HG02938 (cell line): ENCODE measurements around the gene NACA2.
"Not testable (repeated sequence)": the region's sequence is repeated elsewhere in the genome, so short reads cannot be mapped to it uniquely, and the experiment has no call there.

Source experiments
- ATAC-seq: cut with Tn5 transposase; IDR thresholded peaks from one replicate; pipeline ENCODE4 v1.9.1; 2021; ENCODE audit warnings: mild to moderate bottlenecking, moderate library complexity; ENCODE audit not compliant: unreplicated experiment

NACA2 gene

DNA sequence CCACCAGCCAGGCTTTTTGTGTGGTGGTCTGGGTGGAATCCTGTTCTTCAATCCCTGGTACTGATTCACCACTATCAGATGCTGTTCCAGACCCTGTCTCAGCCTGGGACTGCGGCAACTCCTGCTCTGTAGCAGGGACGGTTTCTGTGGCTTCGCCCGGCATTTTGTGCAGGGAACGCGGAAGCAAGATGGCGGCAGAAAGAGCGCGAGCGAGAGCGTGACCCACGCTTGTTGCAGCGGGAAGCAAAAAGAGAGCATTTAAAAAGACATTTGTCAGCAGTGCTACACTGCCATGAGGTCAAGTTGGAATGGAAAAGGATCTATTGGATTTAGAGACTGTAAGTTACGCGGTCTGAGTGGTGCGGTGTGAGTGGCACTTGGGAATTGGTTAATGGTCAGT is at the start of gene NACA2:
NACA2 (minus strand) TSS at position 202 of the 400 bp plus-strand sequence; CDS start at position 163, 39 bp downstream.
- no peak for ATAC-seq

DNA sequence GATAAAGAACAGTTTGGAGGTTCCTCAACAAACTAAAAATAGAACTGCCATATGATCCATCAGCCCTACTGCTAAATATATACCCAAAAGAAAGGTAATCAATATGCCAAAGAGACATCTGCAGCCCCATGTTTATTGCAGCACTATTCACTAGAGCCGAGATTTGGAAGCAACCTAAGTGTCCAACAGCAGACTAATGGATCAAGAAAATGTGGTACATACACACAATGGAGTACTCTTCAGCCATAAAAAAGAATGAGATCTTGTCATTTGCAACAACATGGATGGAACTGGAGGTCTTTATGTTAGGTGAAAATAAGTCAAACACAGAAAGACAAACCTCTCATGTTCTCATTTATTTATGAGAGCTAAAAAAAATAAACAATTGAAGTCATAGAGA is 48.8 kb upstream of the NACA2 start:
- ATAC-seq: no peak

DNA sequence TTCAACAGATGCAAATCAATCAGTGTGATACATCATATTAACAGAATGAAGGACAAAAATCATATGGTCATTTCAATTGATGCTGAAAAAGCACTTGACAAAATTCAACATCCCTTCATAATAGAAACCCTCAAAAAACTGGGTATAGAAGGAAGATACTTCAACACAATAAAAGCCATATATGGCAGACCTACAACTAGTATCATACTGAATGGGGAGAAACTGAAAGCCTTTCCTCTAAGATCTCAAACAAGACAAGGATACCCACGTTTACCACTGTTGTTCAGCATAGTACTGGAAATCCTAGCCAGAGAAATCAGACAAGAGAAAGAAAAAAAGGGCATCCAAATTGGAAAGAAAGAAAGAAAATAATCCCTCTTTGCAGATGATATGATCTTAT is 47.1 kb upstream of the NACA2 start:
- no peak for ATAC-seq

DNA sequence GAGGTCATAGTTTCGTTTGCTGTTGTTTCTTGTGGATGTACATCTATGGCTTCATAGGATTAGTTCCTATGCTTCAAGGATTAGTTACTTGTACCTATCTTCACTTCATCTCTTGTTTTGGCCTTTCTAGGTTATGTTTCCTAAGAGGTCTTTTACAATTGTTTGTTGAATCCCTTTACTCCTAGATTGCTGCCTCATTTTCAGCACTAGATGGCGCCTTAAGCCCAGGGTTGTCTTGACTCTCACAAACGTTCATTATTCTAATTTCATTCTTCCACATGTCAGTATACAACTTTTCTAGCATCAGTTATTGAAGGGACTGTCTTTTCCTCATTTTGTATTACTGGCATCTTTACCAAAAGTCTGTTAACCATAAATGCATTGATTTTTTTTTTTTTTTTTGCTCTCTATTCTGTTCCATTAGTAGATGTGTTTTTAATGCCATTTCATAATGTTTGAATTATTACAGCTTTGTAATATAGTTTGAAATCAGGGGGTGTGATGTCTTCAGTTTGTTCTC is 45.0 kb upstream of the NACA2 start:
- ATAC-seq: no peak

DNA sequence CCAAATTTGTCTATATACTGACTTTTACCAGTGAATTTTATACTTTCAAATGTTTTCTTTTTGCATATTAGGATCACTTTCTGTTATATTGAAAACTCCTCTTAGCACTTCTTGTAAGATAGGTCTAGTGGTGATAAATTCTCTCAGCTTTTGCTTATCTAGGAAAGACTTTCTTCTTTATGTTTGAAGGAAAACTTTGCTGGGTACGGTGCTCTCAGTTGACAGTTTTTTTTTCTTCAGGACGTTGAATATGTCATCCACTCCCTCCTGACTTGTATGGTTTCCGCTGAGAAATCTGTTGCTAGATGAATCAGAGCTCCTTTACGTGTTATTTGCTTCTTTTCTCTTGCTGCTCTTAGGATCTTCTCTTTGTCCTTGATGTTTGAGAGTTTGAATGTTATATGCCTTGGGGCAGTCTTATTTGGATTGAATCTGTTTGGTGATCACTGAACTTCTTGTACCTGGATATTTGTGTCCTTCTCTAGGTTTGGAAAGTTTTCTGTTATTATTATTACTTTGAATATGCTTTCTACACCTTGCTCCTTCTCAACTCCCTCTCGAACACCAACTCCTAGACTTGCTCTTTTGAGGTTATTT is 44.0 kb upstream of the NACA2 start:
- ATAC-seq: no peak

DNA sequence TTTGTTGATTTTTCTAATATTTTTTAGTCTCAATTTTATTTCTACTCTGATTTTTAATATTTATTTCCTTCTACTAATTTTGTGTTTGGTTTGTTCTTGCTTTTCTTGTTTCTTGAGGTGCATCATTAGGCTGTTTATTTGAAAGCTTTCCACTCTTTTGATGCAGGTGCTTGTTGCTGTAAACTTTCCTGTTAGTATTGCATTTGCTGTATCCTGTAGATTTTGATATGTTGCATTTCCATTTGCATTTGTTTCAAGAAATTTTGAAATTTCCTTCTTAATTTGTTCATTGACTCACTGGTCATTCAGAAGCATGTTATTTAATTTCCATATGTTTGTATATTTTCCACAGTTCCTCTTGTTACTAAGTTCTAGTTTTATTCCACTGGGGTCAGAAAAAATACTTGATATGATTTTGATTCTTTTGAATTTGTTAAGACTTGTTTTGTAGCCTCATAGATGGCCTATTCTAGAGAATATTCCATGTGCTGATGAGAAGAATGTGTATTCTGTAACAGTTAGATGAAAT is 43.1 kb upstream of the NACA2 start:
- ATAC-seq: no peak

DNA sequence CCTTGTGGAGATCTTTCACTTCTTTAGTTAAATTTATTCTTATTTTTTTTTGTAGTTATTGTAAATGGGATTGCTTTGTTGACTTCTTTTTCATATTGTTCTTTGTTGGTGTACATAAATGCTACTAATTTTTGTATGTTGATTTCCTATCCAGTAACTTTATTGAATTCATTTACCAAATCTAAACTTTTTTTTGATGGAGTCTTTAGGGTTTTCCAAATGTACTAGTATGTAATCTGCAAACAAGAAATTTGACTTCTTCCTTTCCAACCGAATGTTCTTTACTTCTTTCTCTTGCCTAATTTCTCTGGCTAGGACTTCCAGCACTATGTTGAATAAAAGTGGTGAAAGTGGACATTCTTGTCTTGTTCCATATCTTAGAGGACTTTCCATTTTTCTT is 41.8 kb upstream of the NACA2 start:
- ATAC-seq: no peak

DNA sequence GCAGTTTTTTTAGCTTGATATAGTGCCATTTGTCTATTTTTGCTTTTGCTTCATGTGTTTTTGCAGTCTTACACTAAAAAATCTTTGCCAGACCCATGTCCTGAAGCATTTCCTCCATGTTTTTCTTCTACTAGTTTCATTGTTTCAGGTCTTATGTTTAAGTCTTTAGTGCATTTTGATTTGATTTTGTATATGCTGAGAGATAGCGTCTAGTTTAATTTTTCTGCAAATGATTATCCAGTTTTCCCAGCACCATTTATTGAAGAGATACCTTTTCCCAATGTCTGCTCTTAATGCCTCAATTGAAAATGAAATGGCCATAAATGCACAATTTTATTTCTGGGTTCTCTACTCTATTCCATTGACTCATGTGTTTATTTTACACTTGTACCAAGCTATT is 40.8 kb upstream of the NACA2 start:
- ATAC-seq: no peak

DNA sequence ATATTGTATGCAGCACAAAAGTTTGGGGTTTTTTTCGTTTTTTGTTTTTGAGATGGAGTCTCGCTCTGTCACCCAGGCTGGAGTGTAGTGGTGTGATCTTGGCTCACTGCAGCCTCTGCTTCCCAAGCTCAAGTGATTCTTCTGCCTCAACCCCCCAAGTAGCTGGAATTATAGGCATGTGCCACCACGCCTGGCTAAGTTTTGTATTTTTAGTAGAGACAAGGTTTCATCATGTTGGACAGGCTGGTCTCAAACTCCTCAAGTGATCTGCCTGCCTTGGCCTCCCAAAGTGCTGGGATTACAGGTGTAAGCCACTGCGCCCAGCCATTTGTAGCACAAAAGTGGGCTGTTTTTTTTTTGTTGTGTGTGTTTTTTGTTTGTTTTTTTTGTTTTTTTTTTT is 37.1 kb upstream of the NACA2 start:
- ATAC-seq: not testable (repeated sequence)

DNA sequence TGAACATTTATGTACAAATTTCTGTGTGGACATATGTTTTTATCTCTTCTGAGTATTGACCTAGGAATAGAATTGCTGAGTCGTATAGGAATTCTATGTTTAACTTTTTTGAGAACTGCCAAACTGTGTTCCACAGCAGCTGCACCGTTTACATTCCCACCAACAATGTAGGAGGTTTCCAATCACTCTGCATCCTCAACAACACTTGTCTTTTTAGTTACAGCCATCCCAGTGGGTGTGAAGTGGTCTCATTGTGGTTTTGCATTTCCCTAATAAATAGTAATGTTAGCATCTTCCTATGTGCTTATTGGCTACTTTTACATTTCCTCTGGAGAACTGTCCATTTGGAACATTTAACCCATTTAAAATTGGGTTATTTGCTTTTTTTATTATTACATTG is 36.6 kb upstream of the NACA2 start:
- no peak for ATAC-seq

DNA sequence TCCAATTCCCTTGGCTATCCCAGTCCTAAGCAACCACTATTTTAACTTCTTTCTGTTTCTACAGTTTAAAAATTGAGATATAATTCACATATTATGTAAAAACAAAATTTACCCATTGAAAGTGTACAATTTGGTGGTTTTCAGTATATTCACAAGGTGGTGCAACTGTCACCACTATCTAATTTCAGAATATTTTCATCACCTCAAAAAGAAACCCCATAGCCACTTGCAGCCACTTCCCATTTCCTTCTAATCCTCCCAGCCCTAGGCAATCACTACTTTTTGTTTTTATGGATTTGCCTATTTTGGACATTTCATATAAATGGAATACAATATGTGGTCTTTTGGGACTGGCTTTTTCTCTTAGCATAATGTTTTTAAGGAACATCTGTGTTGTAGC is 36.1 kb upstream of the NACA2 start:
- ATAC-seq: no peak

DNA sequence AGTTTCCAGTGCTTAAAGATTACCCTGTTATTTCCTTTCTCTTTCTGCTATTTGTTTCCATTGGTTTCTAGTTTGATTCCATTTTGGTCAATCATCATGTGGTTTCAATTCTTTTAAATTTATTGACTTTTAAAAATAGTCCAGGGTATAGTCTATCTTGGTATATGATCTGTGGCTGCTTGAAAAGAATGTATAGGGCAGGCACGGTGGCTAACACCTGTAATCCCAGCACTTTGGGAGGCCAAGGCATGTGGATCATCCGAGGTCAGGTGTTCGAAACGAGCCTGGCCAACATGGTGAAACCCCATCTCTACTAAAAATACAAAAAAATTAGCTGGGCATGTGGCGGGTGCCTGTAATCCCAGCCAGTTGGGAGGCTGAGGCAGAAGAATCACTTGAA is 34.5 kb upstream of the NACA2 start:
- no peak for ATAC-seq

DNA sequence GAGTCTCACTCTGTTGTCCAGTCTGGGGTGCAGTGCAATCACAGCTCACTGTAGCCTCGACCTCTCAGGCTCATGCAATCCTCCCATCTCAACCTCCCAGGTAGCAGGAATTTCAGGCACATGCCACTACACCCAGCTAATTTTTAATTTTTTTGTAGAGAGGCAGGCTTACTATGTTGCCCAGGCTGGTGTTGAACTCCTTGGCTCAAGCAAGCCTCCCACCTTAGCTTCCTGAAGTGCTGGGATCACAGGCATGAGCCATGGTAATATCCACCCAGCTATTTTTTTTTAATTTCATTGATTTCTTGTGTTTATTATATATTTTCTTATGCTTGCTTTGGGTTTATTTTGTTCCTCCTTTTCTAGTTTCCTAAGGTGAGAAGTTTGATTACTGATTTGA is 33.9 kb upstream of the NACA2 start:
- no peak for ATAC-seq

DNA sequence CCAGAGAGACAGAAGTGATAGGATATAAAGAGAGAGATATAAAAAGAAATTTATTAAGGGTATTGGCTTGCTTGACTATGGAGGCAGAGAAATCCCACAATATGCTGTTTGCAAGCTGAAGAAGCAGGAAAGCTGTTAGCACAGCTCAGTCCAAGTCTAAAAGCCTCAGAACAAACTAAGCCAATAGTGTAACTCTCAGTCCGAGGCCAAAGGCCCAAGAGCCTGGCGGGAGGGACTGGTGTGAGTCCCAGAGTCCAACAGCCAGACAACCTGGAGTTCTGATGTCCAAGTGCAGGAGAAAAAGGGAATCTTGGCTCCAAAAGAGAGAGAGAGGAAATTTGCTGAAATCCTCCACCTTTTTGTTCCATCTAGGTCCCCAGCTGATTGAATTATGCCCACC is 30.3 kb upstream of the NACA2 start:
- no peak for ATAC-seq

DNA sequence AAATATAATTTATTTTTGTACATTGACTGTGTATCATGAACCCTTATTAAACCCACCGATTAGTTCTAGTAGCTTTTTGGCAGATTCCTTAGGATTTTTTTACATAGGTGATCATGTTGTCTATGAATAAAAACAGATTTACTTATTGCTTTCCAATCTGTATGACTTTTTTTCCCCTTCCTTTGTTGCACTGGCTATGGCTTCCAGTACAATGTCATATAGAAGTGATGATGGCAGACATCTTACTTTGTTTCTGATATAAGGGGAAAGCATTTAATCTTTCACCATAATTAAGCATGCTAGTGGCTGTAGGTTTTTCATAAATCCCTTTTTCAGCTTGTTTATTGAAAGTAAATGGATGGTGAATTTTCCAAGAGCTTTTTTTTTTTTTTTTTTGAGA is 28.9 kb upstream of the NACA2 start:
- ATAC-seq: no peak

DNA sequence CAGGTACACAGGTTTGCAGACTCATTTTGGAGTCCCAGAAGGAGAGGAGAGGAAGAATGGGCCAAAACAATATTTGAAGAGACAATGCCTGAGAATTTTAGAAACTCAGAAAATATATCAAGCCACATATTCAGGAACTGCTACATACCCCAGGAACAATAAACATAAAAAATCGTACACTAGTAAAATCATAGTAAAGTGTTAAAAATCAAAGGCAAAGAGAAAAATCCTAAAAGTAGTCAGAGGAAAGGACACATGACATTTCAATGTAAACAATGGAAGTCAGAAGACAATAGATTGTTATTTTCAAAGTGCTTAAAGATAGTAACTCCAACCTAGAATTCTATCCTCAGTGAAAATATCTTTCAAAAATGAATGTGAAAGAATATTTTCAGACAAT is 28.5 kb upstream of the NACA2 start:
- ATAC-seq: no peak

DNA sequence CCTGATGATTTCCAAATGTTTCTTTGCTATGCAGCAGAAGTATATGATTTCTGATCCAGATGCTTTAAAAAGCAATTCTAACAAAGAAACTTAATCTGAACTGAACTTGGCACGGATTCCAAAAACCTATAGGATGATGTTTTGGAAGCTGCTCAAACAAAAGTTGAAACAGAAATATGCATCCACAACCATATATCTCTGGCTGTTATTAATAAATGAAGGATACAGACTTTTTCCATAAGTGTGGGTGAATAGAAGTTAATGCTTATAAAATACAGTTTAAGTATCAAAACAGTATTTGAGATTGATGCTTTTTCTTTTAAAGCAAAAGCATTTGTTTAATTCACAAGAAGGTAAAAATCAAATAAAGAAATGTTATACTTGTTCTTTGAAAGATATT is 27.9 kb upstream of the NACA2 start:
- ATAC-seq: no peak

DNA sequence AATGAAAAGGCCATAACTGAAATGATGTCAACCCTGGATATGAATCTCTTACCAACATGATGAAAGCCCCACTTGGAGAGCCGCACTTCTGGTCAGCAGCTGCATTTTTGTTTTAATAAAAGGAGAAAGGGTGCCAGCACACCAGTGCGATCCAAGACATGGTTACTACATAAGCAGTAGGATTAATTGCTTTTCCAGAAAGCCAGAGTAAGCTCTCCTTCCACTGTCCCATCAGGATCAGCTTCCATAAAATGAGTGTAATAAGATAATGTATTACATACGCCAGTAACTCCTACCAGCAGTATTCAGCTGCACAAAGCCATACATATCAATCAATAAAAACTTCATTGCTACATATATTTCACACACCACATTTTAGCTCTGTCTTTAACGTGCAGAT is 26.3 kb upstream of the NACA2 start:
- no peak for ATAC-seq

DNA sequence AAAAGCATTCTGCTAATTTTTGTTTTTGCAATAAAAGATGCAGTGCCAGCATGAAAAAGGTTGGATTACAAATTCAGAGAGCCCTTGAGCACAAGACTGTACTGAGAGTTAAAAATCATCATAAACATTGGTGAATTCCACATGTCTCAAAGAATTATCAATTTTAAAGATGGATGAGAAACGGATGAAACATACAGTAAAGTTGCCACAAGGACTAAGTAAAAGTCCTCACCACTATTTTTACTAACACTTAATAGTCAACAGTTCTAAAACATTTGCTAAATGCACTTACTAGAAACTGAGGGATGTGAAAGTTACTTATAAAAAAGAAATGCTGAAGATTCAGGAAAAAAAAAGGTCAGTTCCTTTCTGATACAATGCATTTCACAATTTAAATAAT is 25.8 kb upstream of the NACA2 start:
- no peak for ATAC-seq

DNA sequence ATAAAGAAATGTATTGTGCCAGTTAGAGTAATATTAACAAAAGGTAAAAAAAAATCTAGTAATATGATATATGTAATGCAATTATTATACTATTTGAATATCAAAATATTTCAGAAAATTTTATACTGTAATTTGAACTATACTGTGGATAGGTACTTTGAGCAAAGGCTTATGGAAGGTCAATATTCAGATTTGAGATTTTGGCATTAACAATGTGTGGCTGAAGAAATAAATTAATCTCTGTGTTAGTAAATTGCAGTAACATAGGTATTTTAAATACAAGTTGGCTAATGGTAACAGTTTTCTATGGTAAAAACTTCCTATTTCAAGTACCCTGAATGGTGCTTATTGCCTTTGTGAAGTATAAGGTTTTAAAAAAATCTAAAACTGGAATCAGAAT is 23.2 kb upstream of the NACA2 start:
- ATAC-seq: no peak

DNA sequence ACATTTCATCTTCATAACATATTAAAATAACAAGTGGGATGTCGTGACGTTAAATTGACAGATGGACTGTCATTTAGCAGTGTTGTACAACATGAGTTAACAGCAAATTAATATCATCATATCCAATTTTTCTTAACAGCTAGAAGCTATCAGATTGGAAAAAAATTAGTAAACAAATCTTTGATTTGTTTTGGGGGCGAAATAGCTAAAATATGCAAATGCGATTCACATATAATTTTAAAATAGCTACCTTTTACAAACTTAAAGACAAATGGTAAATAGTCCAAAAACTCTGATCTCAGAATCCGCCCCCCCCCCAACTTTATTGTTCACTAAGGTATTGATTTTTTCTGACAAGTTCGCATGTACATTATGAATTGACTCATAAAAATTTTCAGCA is 20.3 kb upstream of the NACA2 start:
- ATAC-seq: no peak

DNA sequence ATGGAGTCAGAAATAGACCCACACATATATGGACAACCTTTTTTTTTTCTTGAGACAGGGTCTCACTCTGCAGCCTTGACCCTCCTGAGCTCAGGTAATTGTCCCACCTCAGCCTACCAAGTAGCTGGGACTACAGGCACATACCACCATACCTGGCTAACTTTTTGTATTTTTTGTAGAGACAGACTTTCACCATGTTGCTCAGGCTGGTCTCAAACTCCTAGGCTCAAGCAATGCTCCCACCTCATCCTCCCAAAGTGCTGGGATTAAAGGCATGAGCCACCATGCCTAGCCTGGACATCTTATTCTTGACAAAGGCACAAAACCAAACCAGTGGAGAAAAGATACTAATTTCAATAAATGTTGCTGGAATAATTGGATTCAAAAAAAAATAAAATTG is 14.7 kb upstream of the NACA2 start:
- ATAC-seq: no peak

DNA sequence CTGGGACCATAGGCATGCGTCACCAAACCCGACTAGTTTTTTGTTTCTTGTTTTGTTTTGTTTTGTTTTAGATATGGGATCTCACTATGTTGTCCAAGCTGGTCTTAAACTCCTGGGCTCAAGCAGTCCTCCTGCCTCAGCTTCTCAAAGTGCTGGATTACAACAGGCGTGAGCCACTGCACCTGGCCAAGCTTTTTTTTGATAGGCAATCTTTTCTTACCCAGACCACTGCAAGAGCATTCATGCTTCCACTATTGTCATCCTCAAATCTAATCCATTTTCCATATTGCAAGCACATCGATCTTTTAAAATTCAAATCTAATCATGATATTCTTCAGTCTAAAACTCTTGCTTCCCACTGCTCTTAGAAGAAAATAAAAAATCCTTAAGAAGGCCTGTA is 10.3 kb upstream of the NACA2 start:
- ATAC-seq: no peak
